ENCODE data around the gene YIPF2. TPM values are rescaled to one million over a fixed set of nuclear protein-coding genes. Genes with fewer than 3 reads are reported as not detected.
"Not testable (repeated sequence)": the region's sequence is repeated elsewhere in the genome, so short reads cannot be mapped to it uniquely, and the experiment has no call there.

YIPF2 gene
- total RNA-seq, 1 experiment from 2014 or later = 78.1 TPM

DNA sequence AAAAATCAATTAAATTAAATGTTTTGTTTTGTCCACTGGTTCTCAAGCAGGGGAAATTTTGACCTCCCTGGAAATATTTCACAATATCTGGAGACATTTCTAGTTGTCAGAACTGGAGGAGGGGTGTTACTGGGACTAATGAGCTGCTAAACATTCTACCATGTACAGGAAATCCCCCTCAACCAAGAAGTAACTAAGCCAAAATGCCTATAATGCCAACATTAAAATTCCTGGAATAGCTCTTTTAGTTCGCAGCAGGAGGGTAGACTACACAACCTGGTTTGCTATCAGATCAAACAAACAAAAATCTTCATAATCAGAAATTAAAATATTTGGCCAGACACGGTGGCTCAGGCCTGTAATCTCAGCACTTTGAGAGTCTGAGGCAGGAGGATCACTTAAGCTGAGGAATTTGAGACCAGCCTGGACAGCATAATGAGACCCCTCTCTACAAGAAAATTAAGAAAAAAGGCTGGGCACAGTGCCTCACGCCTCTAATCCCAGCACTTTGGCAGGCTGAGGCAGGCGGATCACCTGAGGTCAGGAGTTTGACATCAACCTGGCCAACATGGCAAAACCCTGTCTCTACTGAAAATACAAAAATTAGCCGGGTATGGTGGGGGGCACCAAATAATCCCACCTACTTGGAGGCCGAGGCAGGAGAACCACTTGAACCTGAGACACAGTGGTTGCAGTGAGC lies 18.7 kb upstream of the YIPF2 start:
- no peaks in the 10 kb centered on the region for H3K4me1 Mint-ChIP-seq (ENCODE audit: low read depth, unreplicated experiment)
- H3K4me1 ChIP-seq = peaks cover 6% of the 10 kb centered on the region
- no peaks in the 10 kb centered on the region for H3K36me3 ChIP-seq (ENCODE audit: control insufficient read depth, insufficient read depth, low read length)
- no peak overlapping the region for H3K27ac Mint-ChIP-seq (ENCODE audit: unreplicated experiment)
- H3K9me3 Mint-ChIP-seq (ENCODE audit: unreplicated experiment) = no peaks in the 10 kb centered on the region
- no peaks in the 10 kb centered on the region for H3K9me3 ChIP-seq
- TF ChIP-seq, protein P1, sequence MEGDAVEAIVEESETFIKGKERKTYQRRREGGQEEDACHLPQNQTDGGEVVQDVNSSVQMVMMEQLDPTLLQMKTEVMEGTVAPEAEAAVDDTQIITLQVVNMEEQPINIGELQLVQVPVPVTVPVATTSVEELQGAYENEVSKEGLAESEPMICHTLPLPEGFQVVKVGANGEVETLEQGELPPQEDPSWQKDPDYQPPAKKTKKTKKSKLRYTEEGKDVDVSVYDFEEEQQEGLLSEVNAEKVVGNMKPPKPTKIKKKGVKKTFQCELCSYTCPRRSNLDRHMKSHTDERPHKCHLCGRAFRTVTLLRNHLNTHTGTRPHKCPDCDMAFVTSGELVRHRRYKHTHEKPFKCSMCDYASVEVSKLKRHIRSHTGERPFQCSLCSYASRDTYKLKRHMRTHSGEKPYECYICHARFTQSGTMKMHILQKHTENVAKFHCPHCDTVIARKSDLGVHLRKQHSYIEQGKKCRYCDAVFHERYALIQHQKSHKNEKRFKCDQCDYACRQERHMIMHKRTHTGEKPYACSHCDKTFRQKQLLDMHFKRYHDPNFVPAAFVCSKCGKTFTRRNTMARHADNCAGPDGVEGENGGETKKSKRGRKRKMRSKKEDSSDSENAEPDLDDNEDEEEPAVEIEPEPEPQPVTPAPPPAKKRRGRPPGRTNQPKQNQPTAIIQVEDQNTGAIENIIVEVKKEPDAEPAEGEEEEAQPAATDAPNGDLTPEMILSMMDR (IDR thresholded peaks at IDR 0.05; ENCODE audit: insufficient read depth in 1 of 2, low read depth in 1 of 2, low read length in 1 of 2, severe bottlenecking in 1 of 2, unreplicated experiment in 1 of 2) = no peak
- H3K27me3 ChIP-seq (replicated peaks; ENCODE audit: control insufficient read depth, insufficient read depth, low read length) = no peaks in the 10 kb centered on the region
- ChIA-PET CTCF (no interaction called here), POLR2A (no interaction called here)
- H3K36me3 Mint-ChIP-seq (ENCODE audit: insufficient read depth, unreplicated experiment) = no peaks in the 10 kb centered on the region
- intact Hi-C loops (cut with micrococcal nuclease; ENCODE audit: unreplicated experiment) = no loop called here
- no peak for DNase-seq
- no peak overlapping the region for H3K4me3 Mint-ChIP-seq (ENCODE audit: unreplicated experiment)
- no TSS peak for BruUV-seq (replicated peaks)
- H3K4me3 ChIP-seq (ENCODE audit: low read depth, low read length) = no peak overlapping the region
- no peaks in the 10 kb centered on the region for H3K27me3 Mint-ChIP-seq (ENCODE audit: insufficient read depth, unreplicated experiment)

DNA sequence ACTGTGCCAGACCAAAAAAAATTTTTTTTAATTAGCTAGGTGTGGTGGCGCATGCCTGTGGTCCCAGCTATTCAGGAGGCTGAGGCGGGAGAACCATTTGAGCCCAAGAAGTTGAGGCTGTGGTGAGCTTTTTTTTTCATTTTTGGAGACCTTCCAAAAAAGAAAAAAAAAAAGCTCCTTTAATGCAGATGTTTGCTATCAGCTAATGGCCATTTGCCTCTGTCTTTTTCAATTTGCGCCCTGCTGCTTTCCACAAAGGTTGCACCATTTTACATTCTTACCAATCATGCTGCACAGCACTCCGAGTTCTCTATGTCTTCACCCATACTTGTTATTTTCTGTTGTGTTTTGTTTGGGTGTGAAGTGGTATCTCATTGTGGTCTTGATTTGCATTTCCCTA lies 16.8 kb upstream of the YIPF2 start:
- no TSS peak for BruUV-seq (replicated peaks)
- Histone ChIP-seq H3K9me3 (no peaks in the 10 kb centered on the region), H3K4me1 (peaks cover 17% of the 10 kb centered on the region), H3K27me3 (replicated peaks; ENCODE audit: control insufficient read depth, insufficient read depth, low read length) (no peaks in the 10 kb centered on the region), H3K4me3 (ENCODE audit: low read depth, low read length) (no peak overlapping the region), H3K36me3 (ENCODE audit: control insufficient read depth, insufficient read depth, low read length) (no peaks in the 10 kb centered on the region)
- intact Hi-C loops (cut with micrococcal nuclease; ENCODE audit: unreplicated experiment) = no loop called here
- H3K27me3 Mint-ChIP-seq (ENCODE audit: insufficient read depth, unreplicated experiment) = no peaks in the 10 kb centered on the region
- no peak overlapping the region for H3K4me3 Mint-ChIP-seq (ENCODE audit: unreplicated experiment)
- ChIA-PET POLR2A (no interaction called here), CTCF (no interaction called here)
- H3K36me3 Mint-ChIP-seq (ENCODE audit: insufficient read depth, unreplicated experiment) = no peaks in the 10 kb centered on the region
- TF ChIP-seq, protein P1 (IDR thresholded peaks at IDR 0.05; ENCODE audit: insufficient read depth in 1 of 2, low read depth in 1 of 2, low read length in 1 of 2, severe bottlenecking in 1 of 2, unreplicated experiment in 1 of 2) = no peak
- no peak overlapping the region for H3K27ac Mint-ChIP-seq (ENCODE audit: unreplicated experiment)
- no peak for DNase-seq
- peaks cover 7% of the 10 kb centered on the region for H3K4me1 Mint-ChIP-seq (ENCODE audit: low read depth, unreplicated experiment)
- no peaks in the 10 kb centered on the region for H3K9me3 Mint-ChIP-seq (ENCODE audit: unreplicated experiment)

DNA sequence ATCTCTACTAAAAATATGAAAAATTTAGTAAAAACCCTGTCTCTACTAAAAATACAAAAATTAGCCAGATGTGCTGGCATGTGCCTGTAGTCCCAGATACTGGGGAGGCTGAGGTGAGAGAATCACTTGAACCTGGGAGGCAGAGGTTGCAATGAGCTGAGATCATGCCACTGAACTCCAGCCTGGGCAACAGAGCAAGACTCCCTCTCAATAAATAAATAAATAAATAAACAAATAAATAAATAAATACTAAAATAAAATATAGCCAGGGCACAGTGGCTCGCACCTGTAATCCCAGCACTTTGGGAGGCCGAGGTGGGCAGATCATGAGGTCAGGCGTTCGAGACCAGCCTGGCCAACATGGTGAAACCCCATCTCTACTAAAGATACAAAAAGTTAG lies 15.0 kb upstream of the YIPF2 start:
- DNase-seq; H3K27ac Mint-ChIP-seq (ENCODE audit: unreplicated experiment); H3K27me3 Mint-ChIP-seq (ENCODE audit: insufficient read depth, unreplicated experiment); CTCF ChIA-PET; H3K4me3 Mint-ChIP-seq (ENCODE audit: unreplicated experiment); H3K9me3 Mint-ChIP-seq (ENCODE audit: unreplicated experiment); H3K36me3 ChIP-seq (ENCODE audit: control insufficient read depth, insufficient read depth, low read length); BruUV-seq (replicated peaks); H3K4me1 Mint-ChIP-seq (ENCODE audit: low read depth, unreplicated experiment); POLR2A ChIA-PET; H3K4me3 ChIP-seq (ENCODE audit: low read depth, low read length); H3K27me3 ChIP-seq (replicated peaks; ENCODE audit: control insufficient read depth, insufficient read depth, low read length); H3K9me3 ChIP-seq: not testable (repeated sequence)
- intact Hi-C loops (cut with micrococcal nuclease; ENCODE audit: unreplicated experiment) = loop anchor here (2.0 kb wide), 1 partner anchor 67 kb away; no protein-coding TSS in a partner anchor
- H3K4me1 ChIP-seq = peaks cover 33% of the 10 kb centered on the region
- H3K36me3 Mint-ChIP-seq (ENCODE audit: insufficient read depth, unreplicated experiment) = peaks cover 11% of the 10 kb centered on the region

DNA sequence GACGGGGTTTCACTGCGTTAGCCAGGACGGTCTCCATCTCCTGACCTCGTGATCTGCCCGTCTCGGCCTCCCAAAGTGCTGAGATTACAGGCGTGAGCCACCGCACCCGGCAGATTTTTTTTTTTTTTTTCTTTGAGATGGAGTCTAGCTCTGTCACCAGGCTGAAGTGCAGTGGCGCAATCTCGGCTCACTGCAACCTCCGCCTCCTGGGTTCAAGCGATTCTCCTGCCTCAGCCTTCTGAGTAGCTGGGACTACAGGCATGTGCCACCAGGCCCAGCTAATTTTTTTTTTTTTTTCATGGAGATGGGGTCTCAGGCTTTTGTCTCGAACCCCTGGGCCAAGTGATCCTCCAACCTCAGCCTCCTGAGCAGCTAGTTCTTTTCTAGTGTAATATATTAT lies 13.2 kb upstream of the YIPF2 start:
- H3K9me3 Mint-ChIP-seq (ENCODE audit: unreplicated experiment); H3K9me3 ChIP-seq; BruUV-seq (replicated peaks); H3K4me3 Mint-ChIP-seq (ENCODE audit: unreplicated experiment); H3K36me3 ChIP-seq (ENCODE audit: control insufficient read depth, insufficient read depth, low read length); DNase-seq; H3K27me3 Mint-ChIP-seq (ENCODE audit: insufficient read depth, unreplicated experiment); H3K4me1 Mint-ChIP-seq (ENCODE audit: low read depth, unreplicated experiment); H3K27me3 ChIP-seq (replicated peaks; ENCODE audit: control insufficient read depth, insufficient read depth, low read length); H3K27ac Mint-ChIP-seq (ENCODE audit: unreplicated experiment); H3K4me3 ChIP-seq (ENCODE audit: low read depth, low read length): not testable (repeated sequence)
- intact Hi-C loops (cut with micrococcal nuclease; ENCODE audit: unreplicated experiment) = loop anchor here (2.0 kb wide), 1 partner anchor 69 kb away; no protein-coding TSS in a partner anchor
- H3K36me3 Mint-ChIP-seq (ENCODE audit: insufficient read depth, unreplicated experiment) = peaks cover 11% of the 10 kb centered on the region
- ChIA-PET POLR2A (interaction anchor here (0.7 to 1.3 kb wide), 2 partner anchors 19 to 442 kb away, joined by 4 read pairs; partner anchors contain the start of gene SMARCA4), CTCF (interaction anchor here (0.6 to 2.1 kb wide), 11 partner anchors 10 to 538 kb away, joined by 3 to 9 read pairs (median 5); partner anchors contain the start of genes CDC37 and SMARCA4)
- H3K4me1 ChIP-seq = peaks cover 34% of the 10 kb centered on the region
